PC-9 (cell line): Measurements from ENCODE around the gene GON4L.
"Not testable (repeated sequence)": the region's sequence is repeated elsewhere in the genome, so short reads cannot be mapped to it uniquely, and the experiment has no call there.

Source experiments
- CTCF ChIP-seq: fragments of 200-600 bp; sonication (generic); conservative IDR thresholded peaks from 2 replicates; pipeline ENCODE4 v1.6.1; 2017; ENCODE audit warnings: mixed run types, antibody characterized with exemption, mild to moderate bottlenecking, moderate library complexity
- EZH2 ChIP-seq: fragments of 200-600 bp; sonication (generic); IDR thresholded peaks from 2 replicates; pipeline ENCODE4 v1.8.0; 2017; ENCODE audit warnings: antibody characterized with exemption, low read depth

GRCh38 chr1:155718524-155719115, 138.4 kb downstream of the GON4L start:
- TF ChIP-seq CTCF, EZH2: not testable (repeated sequence)
